Stimulated activated CD4-positive, alpha-beta T cell treated with anti-CD3 and anti-CD28 coated beads, Interleukin-15, amount 100 ng/mL, for 24 hours (primary cell): ENCODE data around the gene MFAP3.
A peak's percentile ranks its signal among the peaks of the same experiment; 100 is the strongest.
"Not testable (repeated sequence)": the region's sequence is repeated elsewhere in the genome, so short reads cannot be mapped to it uniquely, and the experiment has no call there.

ENCODE experiments used
- DNase-seq: peaks from one replicate; pipeline ENCODE4 v3.0.0-alpha.2; 2020

Gene MFAP3

DNA sequence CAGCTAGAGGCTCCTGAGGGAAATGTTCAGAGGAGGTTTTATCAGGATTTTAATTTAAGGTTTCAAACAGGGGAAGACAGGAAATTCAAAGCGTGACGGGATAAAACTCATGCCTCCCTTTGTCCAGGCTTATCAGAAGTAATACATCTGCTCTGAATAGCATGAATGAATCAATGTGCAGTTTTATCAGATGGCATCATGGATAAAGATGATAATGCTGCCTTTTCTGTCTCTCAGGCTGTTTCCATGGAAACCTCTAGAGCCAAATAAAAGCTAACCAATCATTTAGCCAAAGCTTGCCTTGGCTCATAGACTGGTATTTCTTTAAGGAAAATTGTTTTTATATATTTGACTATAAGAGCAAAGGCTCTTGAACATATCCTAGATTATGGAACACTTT lies 16.4 kb downstream of the MFAP3 start:
- no peak for DNase-seq

DNA sequence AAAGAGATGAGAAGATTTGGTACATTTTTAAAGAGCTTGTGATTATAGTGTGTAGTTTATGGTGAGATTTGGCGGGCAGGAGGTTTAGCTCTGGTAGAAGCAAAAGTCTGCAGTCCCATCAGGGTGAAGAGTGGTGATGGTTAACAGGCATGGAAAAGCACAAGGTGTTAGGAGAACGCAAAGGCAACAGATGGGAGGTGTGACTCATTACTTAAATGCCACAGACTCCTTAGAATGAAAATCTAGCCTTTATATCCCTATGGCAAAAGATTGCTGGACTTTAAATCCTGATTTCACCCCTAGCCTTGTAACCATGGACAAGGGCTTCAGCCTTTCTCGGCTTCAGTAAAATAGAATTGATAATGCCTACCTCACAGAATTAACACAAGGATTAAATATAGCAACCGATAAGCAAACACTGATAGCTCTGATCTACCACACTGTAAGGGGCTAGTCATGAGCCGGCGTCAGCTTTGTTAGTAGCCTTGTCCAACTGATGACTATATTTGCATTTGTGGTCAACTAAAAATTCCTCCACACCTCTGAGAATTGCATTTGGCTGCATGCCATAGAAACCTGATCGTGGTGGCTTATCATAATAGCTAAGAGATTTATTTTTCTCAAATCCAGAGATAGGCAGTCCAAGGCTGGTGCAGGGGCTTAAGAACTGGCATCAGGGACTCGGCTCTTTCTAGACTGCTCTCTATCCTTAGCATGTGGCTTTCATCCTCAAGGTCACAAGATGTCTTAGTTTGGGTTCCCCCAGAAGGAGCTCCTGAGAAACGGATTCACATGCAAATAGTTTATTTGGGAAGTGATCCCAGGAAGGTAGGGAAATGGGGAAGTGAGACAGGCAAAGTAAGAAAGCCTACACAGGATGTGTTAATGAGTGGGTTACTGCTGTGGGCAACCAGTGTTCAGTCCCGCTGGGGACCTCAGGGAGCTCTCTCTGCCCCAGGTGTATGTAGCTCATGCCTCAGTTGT lies 19.6 kb downstream of the MFAP3 start:
- DNase-seq, result no peak

DNA sequence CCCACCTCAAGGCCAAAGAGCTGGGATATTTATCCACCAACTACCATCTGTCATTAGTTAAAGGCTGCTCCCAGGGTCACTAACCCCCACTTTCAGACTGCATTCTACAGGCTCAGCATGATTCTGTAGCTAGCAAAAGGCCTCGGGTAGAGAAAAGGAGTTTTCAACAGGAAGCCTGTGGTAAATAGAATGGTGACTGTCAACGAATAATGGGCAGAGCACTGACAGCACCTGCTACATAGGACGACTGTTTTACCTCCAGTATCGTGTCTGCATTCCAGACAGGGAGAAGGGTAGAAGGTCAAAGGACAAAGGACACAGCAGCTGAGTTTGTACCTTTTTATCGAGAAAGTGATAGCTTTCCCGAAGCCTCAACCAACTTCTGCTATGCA lies 20.3 kb downstream of the MFAP3 start:
- DNase-seq, result no peak

DNA sequence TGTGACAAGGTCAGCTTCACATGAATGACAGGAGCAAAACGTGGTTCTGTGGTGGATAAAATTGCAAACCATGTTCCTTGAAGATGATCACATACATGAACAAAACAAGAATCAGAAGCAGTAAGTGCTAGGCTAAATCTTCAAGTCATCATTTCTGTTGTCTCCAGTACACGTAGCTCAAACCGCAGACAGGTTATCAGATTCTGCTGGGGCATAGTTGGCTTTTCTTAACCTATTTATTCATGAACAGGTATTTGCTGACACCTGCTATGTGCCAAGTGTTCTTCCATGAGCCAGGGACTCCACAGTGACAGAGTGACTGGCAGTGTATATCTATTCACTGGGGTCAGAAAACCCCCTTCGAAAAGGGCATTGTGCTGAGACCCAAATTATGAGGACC lies 20.8 kb downstream of the MFAP3 start:
- no peak for DNase-seq

DNA sequence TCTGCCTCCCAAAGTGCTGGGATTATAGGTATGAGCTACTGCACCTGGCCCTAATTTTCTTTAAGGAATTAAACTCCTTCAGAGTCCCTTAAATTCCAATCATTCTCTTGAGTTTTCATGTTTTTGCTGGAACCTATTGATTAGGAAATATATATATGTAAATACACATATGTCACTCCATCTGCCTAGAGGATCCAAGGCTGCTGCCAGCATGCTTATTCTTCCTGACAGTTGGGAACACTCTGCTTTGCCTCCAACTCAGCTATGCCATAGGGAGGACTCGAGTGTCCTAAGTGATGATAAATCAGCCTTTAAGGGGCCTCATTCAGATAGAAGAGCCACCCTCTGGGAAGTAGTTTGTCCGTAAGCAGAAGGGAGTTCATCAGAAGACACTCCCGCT lies 21.8 kb downstream of the MFAP3 start:
- DNase-seq, result no peak

DNA sequence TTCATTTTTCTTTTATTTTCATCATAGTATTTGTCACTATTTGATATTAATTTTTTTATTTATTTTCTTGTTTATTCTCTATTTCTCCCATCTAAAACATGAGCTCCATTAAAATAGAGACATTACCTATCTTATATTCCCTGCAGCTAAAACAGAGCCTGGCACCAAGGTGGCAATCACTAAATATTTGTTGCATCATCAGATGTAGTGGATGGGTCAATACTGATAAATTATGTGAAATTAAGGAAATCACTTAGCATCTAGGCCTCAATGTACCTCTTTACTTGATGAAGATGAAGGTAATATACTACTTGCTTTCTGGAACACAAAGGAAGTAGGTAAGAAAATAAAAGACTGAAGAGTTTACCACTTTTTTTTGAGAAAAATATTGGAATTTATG lies 24.6 kb downstream of the MFAP3 start:
- DNase-seq, result no peak

DNA sequence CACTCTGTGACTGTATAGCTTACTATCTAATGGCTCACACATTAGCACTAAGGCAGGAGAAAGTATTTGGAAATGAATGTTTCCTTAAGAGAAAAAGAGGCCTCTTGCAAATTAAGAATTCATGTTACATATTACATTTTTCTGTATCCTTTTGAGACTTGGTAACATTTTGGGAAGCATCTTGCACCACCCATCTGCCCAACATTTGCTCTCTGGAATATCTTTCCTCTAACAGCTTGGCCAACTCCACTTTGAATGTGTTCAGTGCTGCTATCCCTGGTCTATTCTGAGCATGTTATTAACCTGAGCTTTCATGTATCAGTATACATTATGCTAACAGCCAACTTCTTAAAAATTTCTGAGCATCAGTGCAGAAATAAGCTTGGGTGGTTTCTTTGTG lies 27.2 kb downstream of the MFAP3 start:
- DNase-seq, result no peak

DNA sequence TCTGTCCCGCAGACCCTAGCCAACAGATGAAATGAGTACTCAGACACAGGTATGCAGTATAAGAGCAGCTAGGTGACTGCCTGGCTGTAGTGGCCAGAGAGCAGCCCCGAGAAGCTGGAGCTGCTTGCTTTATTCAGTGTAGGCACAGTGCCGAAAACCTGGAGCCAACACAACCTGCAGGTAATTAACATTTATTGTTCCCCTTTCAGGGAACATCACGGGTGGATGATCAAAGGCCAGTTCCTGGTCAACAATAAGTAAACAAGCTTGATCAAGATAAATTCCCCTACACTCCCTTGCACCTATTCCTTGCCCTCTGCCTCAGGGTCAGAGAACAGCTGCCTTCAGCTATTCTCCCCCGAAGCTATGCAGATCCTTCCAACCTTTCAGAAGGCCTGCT lies 31.1 kb downstream of the MFAP3 start:
- DNase-seq, result not testable (repeated sequence)

DNA sequence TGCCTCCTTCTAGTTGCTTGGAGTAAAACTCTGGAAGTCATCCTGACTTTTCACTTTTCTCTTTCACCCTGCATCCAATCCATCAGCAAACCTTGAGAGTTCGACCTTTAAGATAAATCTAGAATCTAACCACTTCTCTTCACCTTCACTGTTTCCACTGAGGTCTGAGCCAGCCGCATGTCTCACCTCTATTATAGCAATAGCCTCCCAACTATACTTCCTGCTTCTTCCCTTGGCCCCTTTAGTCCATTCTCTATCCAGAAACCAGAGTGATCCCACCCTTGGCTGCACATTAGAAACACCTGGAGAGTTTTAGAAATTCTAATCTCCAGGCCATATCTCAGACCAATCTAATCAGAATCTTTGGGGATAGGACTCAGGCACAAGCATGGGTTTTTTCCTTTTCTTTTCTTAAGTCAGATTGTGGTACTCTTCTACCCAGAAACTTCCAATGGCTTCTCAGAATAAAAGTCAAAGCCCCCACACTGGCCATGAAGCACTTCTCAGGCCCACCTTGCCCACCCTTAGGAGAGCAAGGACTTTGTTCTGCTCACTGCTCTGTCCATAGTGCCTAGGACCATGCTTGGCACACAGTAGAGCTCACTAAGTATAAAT lies 33.1 kb downstream of the MFAP3 start:
- DNase-seq, result no peak

DNA sequence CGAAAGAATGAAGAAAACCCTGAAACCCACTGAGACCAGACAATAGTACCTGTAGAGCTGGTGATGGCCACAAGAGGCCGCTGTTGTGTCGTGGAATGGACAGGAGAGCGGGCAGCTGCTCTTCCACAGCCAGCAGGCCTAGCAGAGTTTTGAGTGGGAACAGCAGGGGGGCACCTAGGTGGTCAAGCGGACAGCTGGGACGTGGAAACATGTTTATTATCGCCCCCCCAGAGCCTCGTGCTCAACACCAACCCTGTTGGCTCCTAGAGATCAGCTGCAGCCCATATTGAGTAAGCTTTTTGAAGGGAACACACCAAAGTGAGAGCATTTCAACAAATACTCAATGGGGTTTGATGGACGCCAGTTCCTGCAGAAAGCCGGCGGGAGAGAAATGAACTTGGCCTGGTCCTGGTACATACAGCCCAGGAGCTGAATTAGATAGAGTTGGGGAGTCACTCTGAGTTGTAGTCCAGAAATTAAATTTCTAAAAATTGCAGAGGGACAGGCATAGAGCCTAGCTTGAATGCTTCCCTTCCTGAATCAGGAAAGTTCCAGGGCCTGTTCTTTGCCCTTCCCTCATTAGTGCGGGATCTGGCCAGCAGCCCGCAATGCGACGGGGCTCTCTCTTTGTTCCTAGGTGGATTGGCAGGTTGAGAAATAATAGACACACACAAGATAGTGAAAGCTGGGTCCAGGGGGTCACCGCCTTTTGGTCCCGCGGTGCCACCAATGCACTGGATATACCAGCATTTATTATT lies 33.8 kb downstream of the MFAP3 start:
- peak; percentile 87 for DNase-seq

DNA sequence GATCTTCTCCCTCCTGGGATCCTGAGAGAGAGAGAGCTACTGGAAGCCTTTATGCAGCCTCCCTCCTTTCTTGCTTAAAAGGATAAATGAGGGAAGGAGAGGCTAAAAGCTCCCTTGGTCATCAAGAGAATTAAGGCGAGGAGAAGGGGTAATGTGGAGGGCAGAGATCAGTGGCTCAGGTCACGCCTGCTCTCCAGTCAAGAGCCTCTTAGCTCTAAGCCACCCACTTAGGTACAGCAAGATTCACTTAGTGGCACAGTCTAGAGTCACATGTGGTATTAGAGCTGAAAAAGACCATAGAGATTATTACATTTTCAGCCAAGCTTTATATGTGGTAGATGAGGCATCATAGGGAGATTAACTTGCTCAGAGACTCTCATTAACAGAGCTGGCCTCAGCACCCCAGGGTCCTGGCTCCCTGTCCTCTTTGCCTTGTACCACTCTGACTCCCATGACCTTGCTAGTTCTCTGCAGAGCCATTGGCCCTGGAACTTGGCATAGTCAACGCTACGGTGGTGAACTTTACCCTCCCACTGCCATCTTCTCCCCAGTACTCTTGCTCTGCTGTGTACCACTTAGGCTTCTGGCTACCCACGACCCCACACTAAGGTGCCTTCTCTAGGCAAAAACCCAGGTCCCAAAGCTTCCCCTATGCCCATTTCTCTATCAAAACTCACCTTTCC lies 37.6 kb downstream of the MFAP3 start:
- no peak for DNase-seq

DNA sequence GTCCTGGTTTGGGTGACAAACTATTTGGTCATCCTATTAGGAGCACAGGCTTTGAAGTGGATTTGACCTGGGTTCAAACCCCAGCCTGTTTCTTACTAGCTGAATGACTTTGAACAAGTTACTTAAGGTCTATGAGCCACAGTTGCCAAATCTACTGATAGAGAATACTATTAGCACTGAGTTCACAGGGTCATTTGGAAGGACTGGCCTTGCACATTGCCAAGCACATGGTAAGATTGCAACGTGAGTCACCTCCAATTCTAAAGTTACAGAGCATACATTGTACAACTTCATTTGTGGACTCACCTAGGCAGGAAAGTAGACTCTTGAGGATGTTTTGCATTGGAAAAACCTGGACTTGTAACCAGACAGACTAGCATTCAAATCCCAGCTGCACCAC lies 38.9 kb downstream of the MFAP3 start:
- no peak for DNase-seq

DNA sequence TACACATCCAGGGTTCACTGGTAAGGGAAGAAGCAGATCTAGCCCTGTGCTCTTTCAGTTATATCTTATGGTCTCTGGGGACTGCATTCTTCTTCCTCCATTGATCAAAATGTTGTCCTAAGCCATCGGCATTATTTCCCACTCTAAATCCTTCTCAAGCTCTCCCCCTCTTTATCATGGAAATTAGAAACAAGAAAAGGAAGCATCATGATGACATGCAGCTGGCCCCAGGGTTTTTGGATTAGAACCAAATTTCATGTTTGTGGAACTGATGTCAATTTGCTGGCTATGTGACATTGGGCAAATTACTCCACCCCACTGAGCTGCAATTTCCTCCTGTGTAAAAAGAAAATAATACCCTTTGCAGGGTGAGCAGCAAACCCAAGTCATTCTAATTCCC lies 39.5 kb downstream of the MFAP3 start:
- no peak for DNase-seq

DNA sequence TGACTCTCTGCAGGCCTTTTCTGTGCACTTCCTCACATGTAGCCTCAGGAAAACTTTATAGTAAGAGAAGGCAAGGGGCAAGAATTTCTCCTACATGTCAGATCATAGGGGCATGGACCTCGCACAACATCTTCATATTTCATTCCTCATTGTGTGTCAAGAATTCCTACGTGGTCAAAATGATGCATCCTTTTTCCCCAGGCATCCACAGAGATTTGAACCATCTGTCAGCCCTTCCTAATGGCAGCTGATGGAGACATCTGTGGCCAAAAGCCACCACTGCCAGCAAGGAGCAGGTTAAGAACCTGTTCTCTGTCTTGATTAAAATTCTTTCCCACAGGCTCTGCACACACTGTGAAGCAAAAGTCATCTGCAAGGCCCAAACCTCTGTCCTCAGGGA lies 42.5 kb downstream of the MFAP3 start:
- no peak for DNase-seq

DNA sequence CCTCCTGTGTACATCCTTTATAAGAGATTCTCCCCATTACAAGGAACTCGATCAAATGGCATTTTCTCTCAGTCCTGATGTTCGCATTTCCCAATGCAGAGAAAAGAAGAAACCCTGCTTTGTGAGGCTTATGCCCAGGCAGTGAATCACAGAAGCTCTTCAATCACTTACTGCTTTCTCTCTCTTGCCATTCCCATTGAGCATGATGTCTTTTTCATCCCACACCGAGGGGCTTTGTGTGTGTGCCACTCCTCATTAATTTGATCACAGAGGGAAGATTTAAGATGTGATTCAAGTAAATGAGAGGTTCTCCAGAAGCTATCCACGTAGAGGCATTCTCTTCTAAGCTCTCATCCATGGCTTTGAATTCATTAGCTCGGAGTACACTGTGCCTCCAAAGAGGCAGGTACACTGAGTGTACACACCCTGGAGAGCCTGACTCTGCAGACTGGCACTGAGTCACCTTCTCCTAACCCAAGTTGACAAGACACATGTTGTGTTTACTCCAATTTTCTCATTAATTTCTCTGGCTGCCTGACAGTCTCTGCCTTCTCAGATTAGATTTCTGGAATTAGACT lies 45.4 kb downstream of the MFAP3 start:
- DNase-seq, result no peak

DNA sequence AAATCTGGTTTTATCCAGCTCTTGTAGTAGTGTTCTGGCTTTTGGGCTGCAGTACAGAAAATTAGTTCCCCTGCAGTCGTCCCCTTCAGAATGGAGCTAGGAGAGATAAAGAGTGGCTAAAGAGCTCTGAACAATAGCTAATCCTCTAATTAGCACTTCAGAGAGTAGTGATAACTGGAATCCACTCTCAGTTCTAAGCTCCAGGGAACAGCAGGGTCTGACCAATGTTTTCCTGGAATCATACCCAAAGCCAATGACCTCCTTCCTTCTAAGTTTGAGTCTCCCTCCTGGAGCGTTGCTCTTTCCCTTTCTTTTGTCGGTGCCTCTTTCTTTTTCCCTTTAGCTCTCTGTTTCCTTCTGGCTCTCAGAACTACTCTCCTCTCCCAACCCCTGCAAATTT lies 47.4 kb downstream of the MFAP3 start:
- DNase-seq, result no peak

DNA sequence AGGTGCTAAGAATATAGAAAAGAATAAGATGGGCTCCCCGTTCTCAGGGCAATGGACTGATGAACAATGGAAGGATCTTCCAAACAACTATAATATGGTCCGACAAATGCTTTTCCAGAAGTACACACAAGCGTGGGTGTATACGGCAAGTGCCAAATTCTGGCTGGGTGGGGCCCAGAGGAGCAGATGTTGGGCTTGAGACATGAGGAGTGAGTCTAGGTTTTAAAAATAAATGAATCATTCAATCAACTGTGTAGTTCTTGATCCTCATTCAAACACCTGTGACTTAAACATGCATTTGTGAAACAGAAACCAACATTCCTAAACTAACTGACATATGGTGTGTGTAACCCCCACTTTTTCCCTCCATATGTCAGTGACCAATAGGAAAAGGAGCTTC lies 47.9 kb downstream of the MFAP3 start:
- DNase-seq, result no peak

DNA sequence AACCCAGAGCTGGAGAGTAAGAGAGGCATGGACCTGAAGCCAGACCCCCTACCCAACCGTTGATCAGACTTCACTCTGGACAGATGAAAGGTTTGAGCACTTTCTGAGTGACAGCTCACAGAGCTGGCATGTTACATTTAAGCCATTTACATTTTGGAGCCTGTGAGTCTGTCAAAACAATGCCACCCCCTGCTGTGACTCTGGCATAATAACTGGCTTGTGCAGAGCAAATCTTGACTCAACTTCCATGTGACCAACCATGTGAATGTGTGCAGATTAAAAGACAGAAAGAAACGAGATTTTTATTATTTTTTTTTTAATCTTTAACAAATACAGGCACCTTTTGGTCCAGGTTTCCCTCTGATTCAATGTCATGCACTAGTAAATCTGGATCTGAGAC lies 48.5 kb downstream of the MFAP3 start:
- no peak for DNase-seq

DNA sequence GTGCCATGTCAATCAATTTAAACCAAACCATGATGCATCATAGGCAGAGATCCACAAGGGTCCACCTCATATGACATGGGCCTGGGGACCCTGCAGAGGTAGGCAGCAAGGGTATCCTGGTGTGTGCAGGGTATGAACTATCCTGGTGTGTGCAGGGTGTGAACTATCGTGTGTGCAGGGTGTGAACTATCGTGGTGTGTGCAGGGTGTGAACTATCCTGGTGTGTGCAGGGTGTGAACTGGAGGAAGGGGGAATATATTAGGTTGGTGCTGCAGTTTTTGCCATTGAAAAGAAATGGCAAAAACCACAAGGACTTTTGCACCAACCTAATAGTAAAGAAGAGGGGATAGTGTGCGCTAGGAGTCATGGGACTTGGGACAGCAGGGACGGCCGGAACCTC lies 50.0 kb downstream of the MFAP3 start:
- DNase-seq, result no peak

DNA sequence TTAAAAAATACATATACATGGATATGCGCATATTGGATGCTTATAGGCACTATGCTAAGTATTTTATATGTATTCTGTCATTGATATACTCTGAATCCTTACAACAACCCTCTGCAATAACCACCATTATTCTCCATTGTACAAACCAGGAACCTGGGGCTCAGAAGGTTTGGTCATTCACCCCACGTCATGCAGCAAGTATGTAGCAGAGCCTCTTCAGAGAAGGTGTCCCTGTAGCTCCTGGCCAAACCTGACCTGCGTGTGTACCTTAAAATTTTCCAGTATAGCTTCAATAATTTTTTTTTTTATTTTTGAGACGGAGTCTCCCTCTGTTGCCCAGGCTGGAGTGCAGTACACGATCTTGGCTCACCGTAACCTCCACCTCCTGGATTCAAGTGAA lies 51.9 kb downstream of the MFAP3 start:
- no peak for DNase-seq

DNA sequence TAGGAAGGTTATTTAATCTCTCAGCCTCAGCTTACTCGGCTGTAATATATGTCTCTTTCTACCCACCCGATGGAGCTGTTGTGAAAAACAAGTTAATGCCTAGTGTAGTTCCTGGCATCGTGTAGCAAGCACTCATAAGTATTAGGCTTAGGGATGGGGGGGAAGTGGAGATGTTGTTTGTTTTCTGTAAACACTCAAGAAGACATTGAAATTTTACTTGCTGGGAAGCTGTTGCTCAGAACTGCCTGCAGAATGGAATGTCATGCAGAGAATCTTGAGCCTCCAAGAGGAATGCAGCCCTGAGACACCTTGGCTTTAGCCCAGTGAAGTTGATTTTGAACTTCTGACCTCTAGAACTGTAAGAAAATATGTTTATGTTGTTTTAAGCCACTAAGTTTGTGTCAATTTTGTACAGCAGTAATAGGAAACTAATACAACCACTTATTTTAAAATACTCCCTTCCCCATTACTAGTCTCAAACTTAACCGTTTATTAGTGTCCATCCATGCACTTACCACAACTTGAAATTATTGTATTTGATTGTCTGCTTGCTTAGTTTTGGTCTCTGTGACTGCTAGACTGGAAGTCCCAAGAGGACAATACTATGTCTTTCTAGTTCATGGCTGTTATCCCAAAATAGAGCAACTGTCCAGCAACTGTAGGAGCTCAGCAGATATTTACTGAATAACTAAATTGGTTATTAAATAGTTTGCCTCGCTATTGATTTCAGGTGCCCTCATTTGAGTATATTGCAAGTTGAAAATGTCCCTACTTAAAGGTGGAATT lies 53.8 kb downstream of the MFAP3 start:
- DNase-seq, result no peak

DNA sequence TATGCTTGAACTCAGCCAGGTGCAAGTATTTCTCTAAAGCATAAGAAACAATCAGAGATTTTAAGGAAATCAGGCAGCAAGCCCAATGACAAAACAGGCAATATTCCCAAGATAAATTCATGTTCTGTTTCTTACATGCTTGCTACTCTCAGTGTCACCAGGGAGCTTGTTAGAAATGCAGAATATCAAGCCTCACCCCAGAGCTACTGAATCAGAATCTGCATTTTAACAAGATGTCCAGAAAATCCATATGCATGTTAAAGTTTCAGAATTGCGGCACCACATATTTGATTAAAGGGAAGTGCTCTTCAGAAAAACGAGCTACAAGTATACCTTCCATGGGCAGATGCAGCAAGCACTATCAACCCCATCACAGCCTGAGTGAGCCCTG lies 54.4 kb downstream of the MFAP3 start:
- no peak for DNase-seq
